Measurements from ENCODE around the gene ITSN2. TPM values are rescaled to one million over a fixed set of nuclear protein-coding genes. Genes with fewer than 3 reads are reported as not detected.

ITSN2 gene
- polyA plus RNA-seq, 3 donors = 26.0 to 91.1 (median 40.4) TPM

DNA sequence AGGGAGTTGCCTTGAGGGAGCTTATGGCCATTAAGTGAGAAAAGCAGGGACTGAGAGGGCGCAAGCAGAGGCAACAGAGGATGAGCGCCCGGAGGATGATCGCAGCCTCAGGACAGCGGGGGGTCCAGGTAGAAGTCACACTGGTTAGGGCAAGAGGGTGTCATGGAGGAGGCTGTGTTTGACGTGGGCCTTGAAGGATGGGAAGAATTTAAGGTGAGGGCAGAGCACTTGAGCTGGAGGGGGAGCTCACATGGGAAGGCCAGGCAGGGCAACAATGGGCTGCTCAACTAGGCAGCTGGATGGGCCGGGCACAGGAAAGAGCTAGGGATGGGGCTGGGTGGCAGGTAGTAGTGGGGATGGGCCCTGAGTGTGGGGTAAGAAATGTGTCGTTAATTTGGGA is 153.6 kb downstream of the ITSN2 start:
- peaks cover 0 to 3% (median 0%) of the 10 kb centered on the region in 3 donors for H3K27me3 Mint-ChIP-seq (ENCODE audit: low read depth in 3 of 3)
- H3K9ac ChIP-seq (ENCODE audit: insufficient read depth, low read length, poor library complexity, severe bottlenecking) = no peak overlapping the region
- no peak overlapping the region for H3K4me3 Mint-ChIP-seq
- H3K4me1 ChIP-seq (ENCODE audit: control insufficient read depth in 1 of 2, insufficient read depth in 2 of 2, low read length in 2 of 2) = no peaks in the 10 kb centered on the region
- no peaks in the 10 kb centered on the region for H4K20me1 ChIP-seq (ENCODE audit: insufficient read depth, low read length)
- H3K9me3 Mint-ChIP-seq = no peaks in the 10 kb centered on the region
- intact Hi-C loops (cut with micrococcal nuclease) = no loop called here
- peaks cover 6% of the 10 kb centered on the region for H3K4me1 Mint-ChIP-seq
- H3K27me3 ChIP-seq (ENCODE audit: control insufficient read depth in 2 of 2, insufficient read depth in 2 of 2, low read length in 2 of 2) = no peaks in the 10 kb centered on the region
- H3K9me3 ChIP-seq (replicated peaks in 1 of 2; ENCODE audit: control insufficient read depth in 1 of 2, insufficient read depth in 1 of 2, low read length in 2 of 2) = no peaks in the 10 kb centered on the region
- H2AFZ ChIP-seq (ENCODE audit: insufficient read depth, low read depth, low read length, poor library complexity, severe bottlenecking) = no peak overlapping the region
- H3K4me3 ChIP-seq (replicated peaks in 1 of 3; ENCODE audit: low read depth in 2 of 3, low read length in 3 of 3) = no peak overlapping the region
- H3K79me2 ChIP-seq (ENCODE audit: insufficient read depth, low read length) = no peaks in the 10 kb centered on the region
- H3K27ac ChIP-seq (ENCODE audit: low read depth in 1 of 2, low read length in 2 of 2) = no peak overlapping the region
- TF ChIP-seq, protein P1, sequence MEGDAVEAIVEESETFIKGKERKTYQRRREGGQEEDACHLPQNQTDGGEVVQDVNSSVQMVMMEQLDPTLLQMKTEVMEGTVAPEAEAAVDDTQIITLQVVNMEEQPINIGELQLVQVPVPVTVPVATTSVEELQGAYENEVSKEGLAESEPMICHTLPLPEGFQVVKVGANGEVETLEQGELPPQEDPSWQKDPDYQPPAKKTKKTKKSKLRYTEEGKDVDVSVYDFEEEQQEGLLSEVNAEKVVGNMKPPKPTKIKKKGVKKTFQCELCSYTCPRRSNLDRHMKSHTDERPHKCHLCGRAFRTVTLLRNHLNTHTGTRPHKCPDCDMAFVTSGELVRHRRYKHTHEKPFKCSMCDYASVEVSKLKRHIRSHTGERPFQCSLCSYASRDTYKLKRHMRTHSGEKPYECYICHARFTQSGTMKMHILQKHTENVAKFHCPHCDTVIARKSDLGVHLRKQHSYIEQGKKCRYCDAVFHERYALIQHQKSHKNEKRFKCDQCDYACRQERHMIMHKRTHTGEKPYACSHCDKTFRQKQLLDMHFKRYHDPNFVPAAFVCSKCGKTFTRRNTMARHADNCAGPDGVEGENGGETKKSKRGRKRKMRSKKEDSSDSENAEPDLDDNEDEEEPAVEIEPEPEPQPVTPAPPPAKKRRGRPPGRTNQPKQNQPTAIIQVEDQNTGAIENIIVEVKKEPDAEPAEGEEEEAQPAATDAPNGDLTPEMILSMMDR (IDR thresholded peaks at IDR 0.05) = no peak
- H3K36me3 Mint-ChIP-seq = peaks cover 86 to 96% of the 10 kb centered on the region in 2 donors
- H3K27ac Mint-ChIP-seq = peak overlapping the region in 1 of 7 donors; percentile 22
- WGBS (ENCODE audit: insufficient coverage) = 94% methylated on average over 8 of the region's 8 CpGs
- no peak overlapping the region for H3K4me2 ChIP-seq (replicated peaks; ENCODE audit: extremely low read depth, low read length, poor library complexity, severe bottlenecking)
- DNase-seq = no peak
- H3K36me3 ChIP-seq (replicated peaks in 1 of 2; ENCODE audit: control insufficient read depth in 1 of 2, insufficient read depth in 2 of 2, low read length in 2 of 2) = peaks cover 94 to 98% of the 10 kb centered on the region in 2 donors

DNA sequence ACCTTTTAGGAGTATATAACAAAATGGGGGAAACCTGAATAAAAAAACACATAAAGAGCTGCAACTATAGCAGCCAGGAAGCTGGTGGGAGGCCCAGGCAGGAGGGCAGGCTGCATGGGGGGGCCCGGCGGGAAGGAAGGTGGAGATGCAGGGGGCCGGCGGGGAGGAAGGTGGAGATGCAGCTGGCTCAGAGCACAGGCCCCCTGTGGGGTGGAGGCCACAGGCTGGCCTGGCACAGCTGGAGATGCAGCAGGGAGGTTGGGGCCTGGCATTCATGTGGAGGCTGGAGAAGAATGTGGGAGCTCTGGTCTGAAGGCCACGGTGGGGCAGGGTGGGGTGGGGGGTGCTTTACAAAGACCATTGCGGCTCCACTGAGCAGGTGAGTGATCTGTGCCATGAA is 154.1 kb downstream of the ITSN2 start:
- Histone ChIP-seq H3K4me3 (replicated peaks in 1 of 3; ENCODE audit: low read depth in 2 of 3, low read length in 3 of 3) (no peak overlapping the region), H3K36me3 (replicated peaks in 1 of 2; ENCODE audit: control insufficient read depth in 1 of 2, insufficient read depth in 2 of 2, low read length in 2 of 2) (peaks cover 94 to 98% of the 10 kb centered on the region in 2 donors), H2AFZ (ENCODE audit: insufficient read depth, low read depth, low read length, poor library complexity, severe bottlenecking) (no peak overlapping the region), H3K27me3 (ENCODE audit: control insufficient read depth in 2 of 2, insufficient read depth in 2 of 2, low read length in 2 of 2) (no peaks in the 10 kb centered on the region), H3K79me2 (ENCODE audit: insufficient read depth, low read length) (no peaks in the 10 kb centered on the region), H3K27ac (ENCODE audit: low read depth in 1 of 2, low read length in 2 of 2) (no peak overlapping the region), H3K9ac (ENCODE audit: insufficient read depth, low read length, poor library complexity, severe bottlenecking) (no peak overlapping the region), H3K9me3 (replicated peaks in 1 of 2; ENCODE audit: control insufficient read depth in 1 of 2, insufficient read depth in 1 of 2, low read length in 2 of 2) (no peaks in the 10 kb centered on the region), H3K4me1 (ENCODE audit: control insufficient read depth in 1 of 2, insufficient read depth in 2 of 2, low read length in 2 of 2) (no peaks in the 10 kb centered on the region), H4K20me1 (ENCODE audit: insufficient read depth, low read length) (no peaks in the 10 kb centered on the region), H3K4me2 (replicated peaks; ENCODE audit: extremely low read depth, low read length, poor library complexity, severe bottlenecking) (no peak overlapping the region)
- intact Hi-C loops (cut with micrococcal nuclease) = no loop called here
- TF ChIP-seq, protein P1 (IDR thresholded peaks at IDR 0.05) = no peak
- no peak for DNase-seq
- Mint-ChIP-seq H3K27me3 (ENCODE audit: low read depth in 3 of 3) (peaks cover 0 to 3% (median 0%) of the 10 kb centered on the region in 3 donors), H3K4me3 (no peak overlapping the region), H3K27ac (no peak overlapping the region), H3K9me3 (no peaks in the 10 kb centered on the region), H3K4me1 (peaks cover 6% of the 10 kb centered on the region), H3K36me3 (peaks cover 86 to 96% of the 10 kb centered on the region in 2 donors)
- WGBS (ENCODE audit: insufficient coverage) = 94% methylated on average over 6 of the region's 6 CpGs
